H1 (cell line): Measurements from ENCODE around the gene ADGRD2. TPM values are rescaled to one million over a fixed set of nuclear protein-coding genes. Genes with fewer than 3 reads are reported as not detected.

Source experiments
- CTBP2 ChIP-seq: IDR thresholded peaks from 2 replicates; pipeline ENCODE4 v1.7.0; 2011; ENCODE audit warnings: borderline replicate concordance, mild to moderate bottlenecking, moderate library complexity, mixed read lengths, low read length; ENCODE audit not compliant: insufficient read depth, insufficient read length
- EGR1 ChIP-seq: IDR thresholded peaks from 2 replicates; pipeline ENCODE4 v1.6.1; 2011; ENCODE audit warnings: low read depth, low read length, borderline replicate concordance
- KDM4A ChIP-seq: IDR thresholded peaks from one replicate; pipeline ENCODE4 v1.7.1; 2012; ENCODE audit warnings: low read depth, mild to moderate bottlenecking, moderate library complexity, low read length, inconsistent platforms; ENCODE audit not compliant: severe bottlenecking
- POLR2AphosphoS5 ChIP-seq: IDR thresholded peaks from 2 replicates; pipeline ENCODE4 v1.6.1; 2011; ENCODE audit warnings: low read depth, low read length
- RFX5 ChIP-seq: IDR thresholded peaks from 2 replicates; pipeline ENCODE4 v1.6.1; 2011; ENCODE audit warnings: low read depth, low read length, improper control_type of control experiment, borderline replicate concordance
- RXRA ChIP-seq: IDR thresholded peaks from 2 replicates; pipeline ENCODE4 v1.6.1; 2011; ENCODE audit warnings: low read depth, mild to moderate bottlenecking, low read length, moderate library complexity; ENCODE audit not compliant: insufficient read depth
- SUZ12 ChIP-seq: fragments of 200-600 bp; sonication (generic); IDR thresholded peaks from 2 replicates; pipeline ENCODE4 v1.6.1; 2012; ENCODE audit warnings: mild to moderate bottlenecking, inconsistent platforms, low read length, moderate library complexity, mixed read lengths
- polyA plus RNA-seq, 7 experiments: library from polyadenylated mRNA; depleted of rRNA in 3 of 7; stranded (reverse) in 5 of 7; unstranded in 2 of 7; fragments of >200 nt in 5 of 7; fragments of 200-250 nt in 2 of 7; gene quantifications; 1 replicate in 5 of 7; 2 replicates in 1 of 7; 4 replicates in 1 of 7; pipeline versions ENCODE4 v1.2.1 to v1.2.3, GENCODE V29; 2011 to 2013; ENCODE audit warnings: missing spikeins in 2 of 7, mixed read lengths in 2 of 7
- total RNA-seq: library from RNA; stranded (reverse); fragmentation: NEBNext Ultra II Directional; extraction: Animal tissue kit (Norgen Biotek cat#: 25700); gene quantifications from 2 replicates; pipeline ENCODE4 v1.2.1, GENCODE V29; 2021

ADGRD2 gene
- total and polyA plus RNA-seq, 2 of the 8 experiments (the other 6 are each of a cell fraction or from before 2014, with no cell fraction given) = 0.41 to 1.4 TPM

DNA sequence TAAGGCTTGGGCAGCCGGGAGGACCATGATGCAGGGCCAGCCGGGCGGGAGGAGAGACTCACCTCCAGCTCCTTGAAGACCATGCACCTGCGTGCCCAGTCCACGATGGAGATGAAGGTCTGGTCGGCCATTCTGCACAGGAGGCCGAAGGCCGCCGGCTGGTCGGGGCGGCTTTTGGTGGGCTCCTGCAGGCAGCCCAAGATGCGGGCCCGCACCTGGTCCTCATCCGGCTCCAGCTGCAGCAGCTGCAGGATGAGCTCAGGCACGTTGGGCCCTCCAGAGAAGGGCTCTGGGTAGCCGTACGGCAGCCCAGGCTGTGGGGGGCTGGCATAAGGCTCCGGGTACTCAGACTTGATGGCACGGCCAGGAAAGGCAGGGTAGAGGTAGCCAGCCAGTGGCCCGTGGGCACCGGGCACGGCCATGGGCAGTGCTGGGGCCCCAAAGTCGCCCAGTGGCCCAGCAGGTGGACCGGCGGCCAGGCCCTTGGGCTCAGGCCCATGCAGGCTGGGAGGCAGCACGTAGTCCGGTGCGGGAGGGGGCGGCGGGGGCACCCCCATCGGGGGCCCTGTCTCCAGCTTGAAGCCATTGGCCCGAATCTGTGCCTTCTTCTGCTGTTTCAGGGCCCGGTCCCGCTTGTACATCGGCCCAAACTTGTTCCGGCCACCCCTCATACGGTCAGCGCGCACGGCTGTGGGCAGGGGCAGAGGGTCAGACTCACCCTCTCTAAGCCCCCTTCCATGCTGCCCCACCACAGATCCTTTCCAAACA lies 50.0 kb downstream of the ADGRD2 start (continued):
- no peak for TF ChIP-seq SUZ12
- TF ChIP-seq POLR2AphosphoS5 = no peak
- no peak for TF ChIP-seq KDM4A
- no peak for TF ChIP-seq RXRA
- TF ChIP-seq RFX5 = no peak
- no peak for TF ChIP-seq CTBP2
- no peak for TF ChIP-seq EGR1
- TF ChIP-seq, all 59 proteins: peak for 0
